Gastrocnemius medialis (tissue), 4 donors: ENCODE data around the gene CDK4. TPM values are rescaled to one million over a fixed set of nuclear protein-coding genes. Genes with fewer than 3 reads are reported as not detected.

Source experiments
- ATAC-seq, 2 donors: fragments of 150-250 bp; one replicate each; pipeline ENCODE4 v1.9.1; 2016
- DNase-seq, 2 donors: peaks; one replicate each; pipeline ENCODE4 v3.0.0-alpha.2; 2019
- H3K27ac ChIP-seq, 4 donors: fragments of 200-600 bp; sonication (generic); 1 replicate in 1 of 4; 2 replicates in 3 of 4; pipeline ENCODE4 v1.5.1; 2016 to 2018; ENCODE audit warnings: mild to moderate bottlenecking in 2 of 4, moderate library complexity in 1 of 4
- H3K27me3 ChIP-seq, 3 donors: fragments of 200-600 bp; sonication (generic) in 2 of 3; 1 replicate in 1 of 3; 2 replicates in 2 of 3; pipeline versions ENCODE4 v1.5.1 to v1.6.0; 2016 to 2019; ENCODE audit warnings: mild to moderate bottlenecking in 1 of 3, moderate library complexity in 1 of 3
- H3K36me3 ChIP-seq, 2 donors: fragments of 200-600 bp; sonication (generic) in 1 of 2; one replicate each; pipeline ENCODE4 v1.5.1; 2017 to 2018
- H3K4me1 ChIP-seq, 2 donors: fragments of 200-600 bp; sonication (generic) in 1 of 2; one replicate each; pipeline ENCODE4 v1.5.1; 2016 to 2017; ENCODE audit warnings: mild to moderate bottlenecking in 2 of 2
- H3K4me3 ChIP-seq, 4 donors: fragments of 200-600 bp; sonication (generic) in 3 of 4; 1 replicate in 1 of 4; 2 replicates in 3 of 4; pipeline ENCODE4 v1.5.1; 2016 to 2019; ENCODE audit warnings: mild to moderate bottlenecking in 2 of 4
- H3K9me3 ChIP-seq, 3 donors: fragments of 200-600 bp; sonication (generic) in 2 of 3; 1 replicate in 1 of 3; 2 replicates in 2 of 3; pipeline ENCODE4 v1.5.1; 2016 to 2019
- CTCF ChIP-seq, 5 experiments: fragments of 450-650 bp in 3 of 5; fragments of 200-600 bp in 2 of 5; sonication (generic) in 2 of 5; IDR thresholded peaks in 4 of 5; conservative IDR thresholded peaks in 1 of 5; 1 replicate in 4 of 5; 2 replicates in 1 of 5; pipeline ENCODE4 v1.5.1; 2016 to 2019; ENCODE audit warnings: antibody characterized with exemption in 5 of 5, mild to moderate bottlenecking in 3 of 5, moderate library complexity in 3 of 5
- POLR2A ChIP-seq, 2 donors: fragments of 450-650 bp; IDR thresholded peaks; one replicate each; pipeline ENCODE4 v1.6.1; 2017; ENCODE audit warnings: antibody characterized with exemption in 2 of 2, mild to moderate bottlenecking in 2 of 2, moderate library complexity in 2 of 2
- in situ Hi-C, 4 donors: fragments of 200-750 bp; cut with MboI; loops; one replicate each; pipeline versions ENCODE4 v1.15.0 to v1.8.0; 2017; ENCODE audit warnings: low sequenced_read_pairs in 4 of 4
- intact Hi-C: fragments of 100-400 bp; cut with DNase I; formaldehyde crosslinking; loops from one replicate; pipeline ENCODE4 v1.15.1; 2023; ENCODE audit warnings: low total_unique reads
- total RNA-seq, 4 donors: library from RNA; depleted of rRNA; stranded (reverse); fragments of >200 nt; gene quantifications; one replicate each; pipeline versions ENCODE4 v1.1.0 to v1.2.3, GENCODE V29; 2016

Gene CDK4
- total RNA-seq, 4 donors from 2014 or later: 39.7 to 55.5 (median 47.4) TPM

DNA sequence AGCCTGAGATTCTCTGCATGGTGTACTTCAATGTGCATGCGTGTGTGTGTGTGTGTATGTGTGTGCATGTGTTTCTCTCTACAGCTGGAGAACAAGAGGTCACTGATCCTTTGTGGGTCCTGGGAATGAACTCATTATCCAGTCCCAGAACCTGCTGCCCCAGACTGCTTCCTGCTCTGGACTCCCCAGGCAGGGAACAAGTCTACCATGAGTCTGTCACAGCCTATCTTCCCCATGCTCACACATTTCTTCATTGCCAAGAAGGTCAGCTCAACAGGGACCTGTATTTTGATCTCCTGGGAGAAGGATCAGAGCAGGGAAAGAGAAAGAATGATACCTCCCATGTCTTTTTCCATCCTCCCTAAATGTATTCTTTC, 10.7 kb downstream of the CDK4 start:
- peaks cover 33 to 41% (median 37%) of the 10 kb centered on the region in 3 donors for H3K27me3 ChIP-seq
- ATAC-seq (no peak), DNase-seq (no peak)

DNA sequence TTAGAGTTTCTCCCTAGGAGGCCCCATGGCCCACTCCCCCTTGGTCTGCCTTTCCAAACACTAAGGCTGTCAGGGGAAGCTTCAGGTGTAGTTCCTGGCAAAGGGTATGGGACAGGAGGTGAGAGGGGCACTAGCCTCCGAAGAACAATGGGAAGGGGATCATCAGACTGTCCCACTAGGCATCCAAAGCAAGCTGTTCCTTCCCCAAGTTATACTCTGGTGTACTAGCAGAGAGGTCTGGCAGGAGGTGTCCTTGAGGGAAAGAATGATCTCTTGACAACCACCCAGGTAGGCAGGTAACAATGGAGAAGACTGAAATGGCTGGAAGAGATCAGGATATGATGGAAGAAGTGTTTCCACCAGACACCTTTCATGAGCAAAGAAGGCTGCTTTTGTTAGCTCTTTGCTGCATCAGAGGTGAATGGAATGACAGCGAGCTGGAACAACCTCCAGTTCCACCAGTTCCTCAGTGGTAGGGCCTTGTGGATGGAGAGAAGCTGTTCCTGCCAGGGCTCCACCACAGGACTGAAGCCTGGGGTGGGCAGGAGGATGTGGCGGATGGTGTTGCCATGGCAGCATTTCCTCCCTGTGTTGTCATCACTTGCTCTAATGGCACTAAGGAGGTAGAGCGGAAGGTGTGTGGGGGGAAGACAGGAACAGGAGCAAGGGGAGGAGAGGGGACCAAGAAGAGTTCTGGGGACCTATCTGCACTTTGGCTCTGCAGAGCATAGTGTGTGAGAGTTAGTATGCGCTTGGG, 11.3 kb downstream of the CDK4 start:
- Histone ChIP-seq H3K9me3 (no peaks in the 10 kb centered on the region), H3K4me3 (no peak overlapping the region), H3K27ac (peak overlapping the region; percentile 38 to 66 (median 58)), H3K36me3 (no peaks in the 10 kb centered on the region), H3K4me1 (peaks cover 16 to 25% of the 10 kb centered on the region in 2 donors), H3K27me3 (peaks cover 39 to 47% (median 43%) of the 10 kb centered on the region in 3 donors)
- in situ Hi-C loops: no loop called here
- no peak for ATAC-seq
- no peak for TF ChIP-seq POLR2A (IDR thresholded peaks at IDR 0.05)
- no peak for TF ChIP-seq CTCF (IDR thresholded peaks at IDR 0.05 in 4 of 5, conservative IDR thresholded peaks at IDR 0.05 in 1 of 5)
- intact Hi-C loops: no loop called here
- no peak for DNase-seq

More for the DNA sequence above, 10.7 kb downstream of the CDK4 start:
- TF ChIP-seq CTCF (IDR thresholded peaks at IDR 0.05 in 4 of 5, conservative IDR thresholded peaks at IDR 0.05 in 1 of 5) (no peak), POLR2A (IDR thresholded peaks at IDR 0.05) (no peak)
- intact Hi-C loops: no loop called here
- no peaks in the 10 kb centered on the region for H3K9me3 ChIP-seq
- peak overlapping the region in 3 of 4 donors; percentile 54 to 93 (median 62) for H3K27ac ChIP-seq
- in situ Hi-C loops: no loop called here
- H3K4me3 ChIP-seq: peak overlapping the region in 1 of 4 donors; percentile 29
- peaks cover 0 to 1% of the 10 kb centered on the region in 2 donors for H3K36me3 ChIP-seq
- peaks cover 19 to 20% of the 10 kb centered on the region in 2 donors for H3K4me1 ChIP-seq

GRCh38 chr12:57739914-57740538, 12.1 kb downstream of the CDK4 start:
- Histone ChIP-seq H3K9me3 (no peaks in the 10 kb centered on the region), H3K36me3 (no peaks in the 10 kb centered on the region), H3K4me3 (no peak overlapping the region), H3K4me1 (peaks cover 11 to 27% of the 10 kb centered on the region in 2 donors), H3K27me3 (peaks cover 46 to 55% (median 47%) of the 10 kb centered on the region in 3 donors), H3K27ac (peak overlapping the region; percentile 41 to 66 (median 58))
- intact Hi-C loops (no loop called here), in situ Hi-C loops (no loop called here)
- DNase-seq: no peak
- TF ChIP-seq POLR2A (IDR thresholded peaks at IDR 0.05) (no peak), CTCF (IDR thresholded peaks at IDR 0.05 in 4 of 5, conservative IDR thresholded peaks at IDR 0.05 in 1 of 5) (no peak)
- no peak for ATAC-seq

DNA sequence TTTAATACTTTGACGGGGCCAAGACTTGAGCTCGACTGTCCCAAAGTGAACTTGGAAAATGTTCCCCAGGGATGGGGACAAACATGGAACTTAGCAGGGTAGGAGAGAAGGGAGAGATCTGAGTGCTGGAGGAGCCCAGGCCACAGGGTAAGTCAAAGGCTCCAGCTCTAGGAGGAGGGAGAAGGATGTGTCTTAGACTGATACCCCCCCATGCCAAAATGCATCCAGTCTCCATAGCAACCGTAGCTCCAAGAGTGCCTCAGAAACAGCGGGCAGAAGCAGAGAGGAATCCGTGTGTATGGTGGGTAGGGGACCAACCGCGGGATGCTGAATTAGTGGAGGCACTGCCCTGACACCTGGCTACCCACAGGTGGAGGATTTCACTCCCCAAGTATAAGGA, 12.7 kb downstream of the CDK4 start:
- Histone ChIP-seq H3K27ac (peak overlapping the region; percentile 41 to 66 (median 58)), H3K9me3 (no peaks in the 10 kb centered on the region), H3K4me1 (peaks cover 11 to 27% of the 10 kb centered on the region in 2 donors), H3K27me3 (peaks cover 46 to 55% (median 47%) of the 10 kb centered on the region in 3 donors), H3K36me3 (no peaks in the 10 kb centered on the region), H3K4me3 (peak overlapping the region in 1 of 4 donors; percentile 47)
- DNase-seq (no peak), ATAC-seq (no peak)
- TF ChIP-seq CTCF (IDR thresholded peaks at IDR 0.05 in 4 of 5, conservative IDR thresholded peaks at IDR 0.05 in 1 of 5): no peak
- intact Hi-C loops: no loop called here
- in situ Hi-C loops: no loop called here
